OCI-LY7 (cell line): ENCODE data around the gene RHBDD1. TPM values are rescaled to one million over a fixed set of nuclear protein-coding genes. Genes with fewer than 3 reads are reported as not detected.

Source experiments
- BruUV-seq: library from RNA; stranded (reverse); fragments of 400-500 nt; replicated peaks from 2 replicates; lab custom pipeline; 2021; lab: Mats Ljungman, UMichigan
- CTCF ChIA-PET: fragments of 300-600 bp; sonication (Branson Sonifier 250); formaldehyde crosslinking; loops from one replicate; lab custom pipeline; 2022; ENCODE audit warnings: antibody characterized with exemption; ENCODE audit not compliant: unreplicated experiment; lab: Charles Lee
- POLR2A ChIA-PET: fragments of 300-600 bp; sonication (Branson Sonifier 250); formaldehyde crosslinking; loops from one replicate; lab custom pipeline; 2022; ENCODE audit warnings: antibody characterized with exemption; lab: Charles Lee
- DNase-seq: peaks from one replicate; pipeline ENCODE4 v3.0.0-alpha.2; 2015; ENCODE audit warnings: low spot score
- H2AFZ ChIP-seq: fragments of 200-600 bp; sonication (generic), shearing (Covaris generic); 2 replicates; pipeline ENCODE4 v1.6.1; 2014; ENCODE audit warnings: mild to moderate bottlenecking, antibody characterized with exemption, low read length, moderate library complexity
- H3K27ac ChIP-seq: fragments of 200-600 bp; sonication (generic); 2 replicates; pipeline ENCODE4 v1.5.1; 2014; ENCODE audit warnings: mixed run types, low read depth, mild to moderate bottlenecking, moderate library complexity, low read length, inconsistent platforms; ENCODE audit not compliant: poor library complexity, severe bottlenecking
- H3K36me3 ChIP-seq: fragments of 200-600 bp; sonication (generic); 2 replicates; pipeline ENCODE4 v1.6.1; 2014; ENCODE audit warnings: mild to moderate bottlenecking, antibody characterized with exemption, low read length, moderate library complexity, mixed read lengths; ENCODE audit not compliant: insufficient read depth
- H3K4me1 ChIP-seq: fragments of 200-600 bp; sonication (generic); 2 replicates; pipeline ENCODE4 v1.5.1; 2014; ENCODE audit warnings: mild to moderate bottlenecking, low read length; ENCODE audit not compliant: insufficient read depth, poor library complexity, severe bottlenecking
- H3K4me2 ChIP-seq: fragments of 200-600 bp; sonication (generic); 2 replicates; pipeline ENCODE4 v1.6.1; 2014; ENCODE audit warnings: mild to moderate bottlenecking, low read length
- H3K4me3 ChIP-seq: fragments of 200-600 bp; sonication (generic); 2 replicates; pipeline ENCODE4 v1.5.1; 2014; ENCODE audit warnings: mild to moderate bottlenecking, low read depth, low read length; ENCODE audit not compliant: poor library complexity, severe bottlenecking
- H3K79me2 ChIP-seq: fragments of 200-600 bp; sonication (generic); 2 replicates; pipeline ENCODE4 v1.6.1; 2016; ENCODE audit warnings: low read depth, mild to moderate bottlenecking, low read length, moderate library complexity, mixed read lengths; ENCODE audit not compliant: insufficient read depth
- H3K9me2 ChIP-seq: fragments of 200-600 bp; sonication (generic); 2 replicates; pipeline ENCODE4 v1.6.1; 2016; ENCODE audit warnings: mild to moderate bottlenecking, low read length, mixed read lengths; ENCODE audit not compliant: insufficient read depth
- H3K9me3 ChIP-seq: fragments of 200-600 bp; sonication (generic); 2 replicates; pipeline ENCODE4 v1.6.1; 2014; ENCODE audit warnings: mild to moderate bottlenecking, mixed run types, low read length, mixed read lengths
- H4K20me1 ChIP-seq: fragments of 200-600 bp; sonication (generic); 2 replicates; pipeline ENCODE4 v1.6.1; 2014; ENCODE audit warnings: mild to moderate bottlenecking, antibody characterized with exemption, low read length, moderate library complexity, mixed read lengths; ENCODE audit not compliant: insufficient read depth
- CTCF ChIP-seq: fragments of 200-600 bp; sonication (generic); conservative IDR thresholded peaks from 2 replicates; pipeline ENCODE4 v1.5.1; 2014; ENCODE audit warnings: mild to moderate bottlenecking, antibody characterized with exemption, low read length, moderate library complexity, mixed read lengths
- EZH2phosphoT487 ChIP-seq: fragments of 200-600 bp; sonication (generic); IDR thresholded peaks from 2 replicates; pipeline ENCODE4 v1.6.1; 2018; ENCODE audit warnings: low read depth, borderline replicate concordance, mild to moderate bottlenecking, mixed run types, antibody characterized with exemption, low read length, moderate library complexity, mixed read lengths
- intact Hi-C: fragments of 100-400 bp; cut with micrococcal nuclease; formaldehyde crosslinking; loops from one replicate; pipeline ENCODE4 v1.10.0; 2022; ENCODE audit not compliant: unreplicated experiment
- total RNA-seq, 2 experiments: library from RNA; depleted of rRNA in 1 of 2; stranded (reverse); fragments of >200 nt in 1 of 2; shearing (Covaris generic) in 1 of 2; gene quantifications; 2 replicates each; pipeline ENCODE4 v1.2.3, GENCODE V29; 2014 to 2022

RHBDD1 gene
- total RNA-seq, 2 experiments from 2014 or later: 40.8 to 80.3 TPM

- Histone ChIP-seq H3K27ac (no peak overlapping the region), H3K4me2 (no peak overlapping the region), H3K9me3 (no peaks in the 10 kb centered on the region), H2AFZ (no peak overlapping the region), H3K4me3 (no peak overlapping the region), H3K9me2 (no peaks in the 10 kb centered on the region), H3K4me1 (peaks cover 8% of the 10 kb centered on the region), H4K20me1 (no peaks in the 10 kb centered on the region), H3K79me2 (no peaks in the 10 kb centered on the region), H3K36me3 (peaks cover 58% of the 10 kb centered on the region)
- ChIA-PET CTCF (no interaction called here), POLR2A (no interaction called here)
- no TSS peak for BruUV-seq
- intact Hi-C loops: no loop called here
- no peak for DNase-seq
- TF ChIP-seq EZH2phosphoT487 (no peak), CTCF (no peak)
These were observed 29.9 kb downstream of the RHBDD1 start for GRCh38 chr2:226865710-226866109.

- POLR2A ChIA-PET: interaction anchor here (0.6 to 1.0 kb wide), 2 partner anchors 13 to 28 kb away, joined by 4 to 5 read pairs; no protein-coding TSS in a partner anchor
These were observed 32.7 kb downstream of the RHBDD1 start for GRCh38 chr2:226868331-226869162.

More at GRCh38 chr2:226868331-226869162, 32.7 kb downstream of the RHBDD1 start:
- DNase-seq: no peak
- Histone ChIP-seq H3K36me3 (peaks cover 70% of the 10 kb centered on the region), H3K4me1 (peaks cover 9% of the 10 kb centered on the region), H4K20me1 (no peaks in the 10 kb centered on the region), H3K4me2 (no peak overlapping the region), H3K27ac (no peak overlapping the region), H3K9me3 (no peaks in the 10 kb centered on the region), H2AFZ (no peak overlapping the region), H3K4me3 (no peak overlapping the region), H3K79me2 (no peaks in the 10 kb centered on the region), H3K9me2 (no peaks in the 10 kb centered on the region)
- TF ChIP-seq CTCF: no peak
- no peak for TF ChIP-seq EZH2phosphoT487
- intact Hi-C loops: no loop called here
- CTCF ChIA-PET: no interaction called here
- BruUV-seq: no TSS peak
